Mesenchymal stem cell (in vitro differentiated cells and primary cell): ENCODE measurements around the gene RBKS.
A peak's percentile ranks its signal among the peaks of the same experiment; 100 is the strongest.

Source experiments
- DNase-seq: peaks from one replicate; pipeline ENCODE4 v3.0.0-alpha.2; 2013
- H2AFZ ChIP-seq: one replicate; pipeline ENCODE4 v1.6.1; 2013; ENCODE audit warnings: low read depth, mild to moderate bottlenecking, control low read depth, inconsistent platforms, low read length, moderate library complexity
- H2AK5ac ChIP-seq: 2 replicates; pipeline ENCODE4 v1.6.1; 2013; ENCODE audit warnings: low read length, moderate library complexity, mild to moderate bottlenecking, inconsistent platforms; ENCODE audit not compliant: severe bottlenecking
- H2BK120ac ChIP-seq: one replicate; pipeline ENCODE4 v1.6.1; 2013; ENCODE audit warnings: low read depth, mild to moderate bottlenecking, inconsistent platforms, low read length, moderate library complexity
- H2BK12ac ChIP-seq, 2 experiments: one replicate each; pipeline ENCODE4 v1.6.1; 2013; ENCODE audit warnings: inconsistent platforms in 2 of 2, low read length in 2 of 2, mild to moderate bottlenecking in 2 of 2, moderate library complexity in 2 of 2, control low read depth in 1 of 2
- H2BK15ac ChIP-seq: one replicate; pipeline ENCODE4 v1.6.1; 2013; ENCODE audit warnings: mild to moderate bottlenecking, low read depth, inconsistent platforms; ENCODE audit not compliant: poor library complexity, severe bottlenecking
- H2BK5ac ChIP-seq: 2 replicates; pipeline ENCODE4 v1.6.1; 2013; ENCODE audit warnings: low read depth, mild to moderate bottlenecking, low read length, control low read depth, inconsistent platforms; ENCODE audit not compliant: poor library complexity, severe bottlenecking
- H3K14ac ChIP-seq, 2 experiments: one replicate each; pipeline ENCODE4 v1.6.1; 2013; ENCODE audit warnings: inconsistent platforms in 2 of 2, low read length in 2 of 2, control low read depth in 1 of 2, mild to moderate bottlenecking in 1 of 2, moderate library complexity in 1 of 2
- H3K18ac ChIP-seq, 2 experiments: one replicate each; pipeline ENCODE4 v1.6.1; 2013; ENCODE audit warnings: inconsistent platforms in 2 of 2, low read length in 2 of 2, control low read depth in 1 of 2, low read depth in 1 of 2, mild to moderate bottlenecking in 1 of 2
- H3K23ac ChIP-seq, 2 experiments: one replicate each; pipeline ENCODE4 v1.6.1; 2013; ENCODE audit warnings: inconsistent platforms in 2 of 2, low read length in 2 of 2, mild to moderate bottlenecking in 2 of 2, moderate library complexity in 2 of 2, control low read depth in 1 of 2
- H3K27ac ChIP-seq: 2 replicates; pipeline ENCODE4 v1.5.1; 2013; ENCODE audit warnings: mild to moderate bottlenecking, moderate library complexity, low read length, control low read depth, inconsistent platforms; ENCODE audit not compliant: poor library complexity, severe bottlenecking
- H3K27me3 ChIP-seq, 2 experiments: 2 replicates each; pipeline versions ENCODE4 v1.6.1 to v1.7.0; 2013; ENCODE audit warnings: low read length in 2 of 2, mild to moderate bottlenecking in 2 of 2, moderate library complexity in 2 of 2, control low read depth in 1 of 2, inconsistent platforms in 1 of 2; ENCODE audit not compliant: control insufficient read depth in 1 of 2, insufficient read depth in 1 of 2
- H3K36me3 ChIP-seq, 2 experiments: 2 replicates each; pipeline versions ENCODE4 v1.6.1 to v1.7.0; 2013; ENCODE audit warnings: low read length in 2 of 2, control low read depth in 1 of 2, inconsistent platforms in 1 of 2, low read depth in 1 of 2, mild to moderate bottlenecking in 1 of 2; ENCODE audit not compliant: insufficient read depth in 2 of 2, control insufficient read depth in 1 of 2
- H3K4ac ChIP-seq, 2 experiments: one replicate each; pipeline ENCODE4 v1.6.1; 2013; ENCODE audit warnings: inconsistent platforms in 2 of 2, low read length in 2 of 2, mild to moderate bottlenecking in 2 of 2, moderate library complexity in 2 of 2, control low read depth in 1 of 2, low read depth in 1 of 2
- H3K4me1 ChIP-seq: 2 replicates; pipeline ENCODE4 v1.6.1; 2013; ENCODE audit warnings: low read depth, low read length, control low read depth; ENCODE audit not compliant: control insufficient read depth, insufficient read depth
- H3K4me2 ChIP-seq: 2 replicates; pipeline ENCODE4 v1.6.1; 2013; ENCODE audit warnings: low read length, mild to moderate bottlenecking, inconsistent platforms; ENCODE audit not compliant: poor library complexity, severe bottlenecking
- H3K4me3 ChIP-seq, 2 experiments: 2 replicates each; pipeline versions ENCODE4 v1.5.1 to v1.7.0; 2013; ENCODE audit warnings: low read length in 2 of 2, mild to moderate bottlenecking in 2 of 2, control low read depth in 1 of 2, low read depth in 1 of 2; ENCODE audit not compliant: insufficient read depth in 1 of 2
- H3K79me1 ChIP-seq: replicated peaks from 2 replicates; pipeline ENCODE4 v1.6.1; 2013; ENCODE audit warnings: mild to moderate bottlenecking, control low read depth, low read length, inconsistent platforms; ENCODE audit not compliant: poor library complexity, severe bottlenecking
- H3K9ac ChIP-seq: 2 replicates; pipeline ENCODE4 v1.7.0; 2013; ENCODE audit warnings: mild to moderate bottlenecking, low read length, moderate library complexity
- H3K9me3 ChIP-seq: 2 replicates; pipeline ENCODE4 v1.7.0; 2013; ENCODE audit warnings: mild to moderate bottlenecking, low read length; ENCODE audit not compliant: control insufficient read depth
- H4K8ac ChIP-seq: one replicate; pipeline ENCODE4 v1.6.1; 2013; ENCODE audit warnings: inconsistent platforms, mild to moderate bottlenecking, low read length, moderate library complexity
- H4K91ac ChIP-seq: one replicate; pipeline ENCODE4 v1.6.1; 2013; ENCODE audit warnings: mild to moderate bottlenecking, low read length, inconsistent platforms
- WGBS: methylation state at CpG from one replicate; pipeline ENCODE4 v1.1.7; 2013; ENCODE audit warnings: mixed read lengths; 5-methylcytosine and 5-hydroxymethylcytosine counted together

The RBKS gene

GRCh38 chr2:27773959-27774358 lies 116.2 kb downstream of the RBKS start:
- H3K36me3 ChIP-seq = peaks cover 12 to 42% of the 10 kb centered on the region in 2 experiments
- H4K8ac ChIP-seq = no peak overlapping the region
- no peak overlapping the region for H3K4ac ChIP-seq
- peaks cover 7% of the 10 kb centered on the region for H3K4me1 ChIP-seq
- H2BK12ac ChIP-seq = no peak overlapping the region
- H2BK120ac ChIP-seq = no peak overlapping the region
- H3K9me3 ChIP-seq = no peaks in the 10 kb centered on the region
- H3K18ac ChIP-seq = no peak overlapping the region
- H3K27me3 ChIP-seq = no peaks in the 10 kb centered on the region
- H2BK15ac ChIP-seq = no peak overlapping the region
- 94% methylated on average over 3 of the region's 5 CpGs for WGBS
- H3K4me3 ChIP-seq = peak overlapping the region in 1 of 2 experiments; percentile 94
- H3K27ac ChIP-seq = no peak overlapping the region
- H3K4me2 ChIP-seq = peak overlapping the region; percentile 52
- no peak overlapping the region for H2AFZ ChIP-seq
- no peak overlapping the region for H3K14ac ChIP-seq
- no peak overlapping the region for H3K23ac ChIP-seq
- no peak overlapping the region for H2BK5ac ChIP-seq
- H4K91ac ChIP-seq = no peak overlapping the region
- H2AK5ac ChIP-seq = peak overlapping the region; percentile 82
- H3K79me1 ChIP-seq = peaks cover 3% of the 10 kb centered on the region
- H3K9ac ChIP-seq = peak overlapping the region; percentile 97
- DNase-seq = no peak

GRCh38 chr2:27772804-27773203 lies 117.4 kb downstream of the RBKS start:
- H2BK12ac ChIP-seq = no peak overlapping the region
- no peak overlapping the region for H2AFZ ChIP-seq
- peak overlapping the region in 1 of 2 experiments; percentile 94 for H3K4me3 ChIP-seq

GRCh38 chr2:27771548-27772335 lies 118.4 kb downstream of the RBKS start, which contains the start of gene MRPL33:
MRPL33 (plus strand) TSS chr2:27771719; CDS start chr2:27771778, 59 bp downstream.
- Histone ChIP-seq H2BK5ac (peak within 1 kb of the TSS; percentile 93), H3K23ac (peak within 1 kb of the TSS in 1 of 2 experiments; percentile 73), H2AFZ (peak within 1 kb of the TSS; percentile 79), H2BK15ac (peak within 1 kb of the TSS; percentile 86), H3K4ac (peak within 1 kb of the TSS; percentile 90 to 98), H3K27ac (peak within 1 kb of the TSS; percentile 97), H3K9me3 (no peaks in the 10 kb centered on the region), H3K4me2 (peak within 1 kb of the TSS; percentile 65), H3K36me3 (peaks cover 3 to 22% of the 10 kb centered on the region in 2 experiments), H2AK5ac (peak within 1 kb of the TSS; percentile 75), H3K9ac (peak within 1 kb of the TSS; percentile 97), H3K4me3 (peak within 1 kb of the TSS; percentile 90 to 94), H4K8ac (peak within 1 kb of the TSS; percentile 96), H2BK120ac (peak within 1 kb of the TSS; percentile 93), H3K27me3 (peaks cover 0 to 7% of the 10 kb centered on the region in 2 experiments), H3K4me1 (peaks cover 4% of the 10 kb centered on the region), H3K18ac (peak within 1 kb of the TSS; percentile 94 to 100), H3K14ac (peak within 1 kb of the TSS in 1 of 2 experiments; percentile 95), H3K79me1 (peaks cover 2% of the 10 kb centered on the region), H2BK12ac (peak within 1 kb of the TSS in 1 of 2 experiments; percentile 93), H4K91ac (peak within 1 kb of the TSS; percentile 94)
- whole genome bisulfite sequencing = under 1% methylated on average over 45 of the region's 48 CpGs
- peak; percentile 91 for DNase-seq

More at GRCh38 chr2:27772804-27773203, 117.4 kb downstream of the RBKS start:
- Histone ChIP-seq H3K27ac (no peak overlapping the region), H2BK120ac (no peak overlapping the region), H3K14ac (no peak overlapping the region), H3K36me3 (peaks cover 5 to 32% of the 10 kb centered on the region in 2 experiments), H2BK15ac (no peak overlapping the region), H3K23ac (no peak overlapping the region), H3K4me2 (peak overlapping the region; percentile 71), H3K4me1 (peaks cover 7% of the 10 kb centered on the region), H2AK5ac (no peak overlapping the region), H3K79me1 (peaks cover 2% of the 10 kb centered on the region), H2BK5ac (no peak overlapping the region), H3K9ac (peak overlapping the region; percentile 97), H4K91ac (no peak overlapping the region), H3K4ac (no peak overlapping the region), H4K8ac (no peak overlapping the region), H3K27me3 (peaks cover 0 to 6% of the 10 kb centered on the region in 2 experiments), H3K9me3 (no peaks in the 10 kb centered on the region), H3K18ac (no peak overlapping the region)
- DNase-seq = no peak
- no CpG with 5 or more reads among the region's 2 CpGs for WGBS

GRCh38 chr2:27771202-27771547 lies 119.0 kb downstream of the RBKS start:
- Histone ChIP-seq H3K4ac (peak overlapping the region; percentile 32 to 46), H2BK15ac (no peak overlapping the region), H2BK12ac (no peak overlapping the region), H4K8ac (peak overlapping the region; percentile 96), H2AK5ac (peak overlapping the region; percentile 75), H2AFZ (peak overlapping the region; percentile 60), H3K4me2 (peak overlapping the region; percentile 65), H2BK5ac (no peak overlapping the region), H3K14ac (no peak overlapping the region), H3K9ac (peak overlapping the region; percentile 97), H2BK120ac (peak overlapping the region; percentile 93), H4K91ac (peak overlapping the region; percentile 70), H3K27ac (peak overlapping the region; percentile 77), H3K4me3 (peak overlapping the region; percentile 90 to 94), H3K23ac (no peak overlapping the region), H3K9me3 (no peaks in the 10 kb centered on the region), H3K36me3 (peaks cover 2 to 16% of the 10 kb centered on the region in 2 experiments), H3K18ac (peak overlapping the region; percentile 28 to 52), H3K27me3 (peaks cover 0 to 7% of the 10 kb centered on the region in 2 experiments), H3K4me1 (peaks cover 3% of the 10 kb centered on the region), H3K79me1 (peaks cover 1% of the 10 kb centered on the region)
- 37% methylated on average over 13 of the region's 13 CpGs for WGBS
- DNase-seq = no peak
